NT2/D1 (cell line): ENCODE measurements around the gene PRICKLE2.

ENCODE experiments used
- SUZ12 ChIP-seq: IDR thresholded peaks from 2 replicates; pipeline ENCODE4 v1.6.1; 2011; ENCODE audit not compliant: insufficient read length, insufficient read depth; ENCODE audit errors: extremely low read depth
- YY1 ChIP-seq: IDR thresholded peaks from 2 replicates; pipeline ENCODE4 v1.6.1; 2011; ENCODE audit not compliant: insufficient read length, insufficient read depth
- ZNF274 ChIP-seq: IDR thresholded peaks from 2 replicates; pipeline ENCODE4 v1.6.1; 2011; ENCODE audit warnings: mild to moderate bottlenecking, low read depth, low read length

DNA sequence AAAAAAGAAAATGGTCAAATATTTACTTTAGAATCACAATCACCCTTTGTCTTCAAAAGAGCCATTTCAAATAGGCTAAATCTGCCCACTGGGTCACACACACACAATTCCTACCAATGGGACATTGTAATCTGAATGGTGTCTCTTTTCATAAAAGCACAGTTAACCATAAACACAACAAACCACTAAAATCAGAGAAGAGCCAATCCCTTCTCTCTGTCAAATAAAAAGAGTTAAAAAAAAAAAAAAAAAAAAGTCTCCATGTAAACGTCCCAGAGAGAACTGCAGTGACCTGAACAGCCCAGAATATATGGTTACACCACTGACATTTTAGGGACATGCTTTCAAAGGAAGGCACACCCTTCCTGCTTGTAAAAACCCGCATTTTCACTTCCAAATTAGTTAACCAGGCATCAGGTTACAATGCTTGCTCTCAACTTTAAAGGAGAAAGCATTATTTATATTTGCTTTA is 63.7 kb downstream of the PRICKLE2 start:
- TF ChIP-seq SUZ12 (no peak), YY1 (no peak), ZNF274 (no peak)
